ENCODE data around the gene SRPX.

The SRPX gene

GRCh38 chrX:38216642-38217041, 4.0 kb downstream of the SRPX start:
- Histone ChIP-seq H2BK120ac (ENCODE audit: low read depth, low read length) (no peak overlapping the region), H3K36me3 (ENCODE audit: control insufficient read depth in 1 of 2, insufficient read depth in 2 of 2, low read depth in 1 of 2, low read length in 2 of 2) (no peaks in the 10 kb centered on the region), H2BK5ac (ENCODE audit: low read depth, low read length, poor library complexity, severe bottlenecking) (no peak overlapping the region), H3K14ac (ENCODE audit: low read length in 2 of 2) (no peak overlapping the region), H3K79me1 (replicated peaks; ENCODE audit: low read length, poor library complexity, severe bottlenecking) (peaks cover 6% of the 10 kb centered on the region), H3K18ac (ENCODE audit: low read depth in 1 of 2, low read length in 2 of 2) (peak overlapping the region in 1 of 2 experiments; percentile 24), H3K4me3 (ENCODE audit: insufficient read depth in 1 of 2, low read depth in 1 of 2, low read length in 2 of 2) (peak overlapping the region in 1 of 2 experiments; percentile 82), H3K23ac (ENCODE audit: low read length in 2 of 2) (no peak overlapping the region), H2BK12ac (ENCODE audit: low read length in 2 of 2) (no peak overlapping the region), H3K27ac (ENCODE audit: low read length, poor library complexity, severe bottlenecking) (no peak overlapping the region), H3K4ac (ENCODE audit: low read depth in 1 of 2, low read length in 2 of 2) (no peak overlapping the region), H3K4me1 (ENCODE audit: control insufficient read depth, insufficient read depth, low read depth, low read length) (peaks cover 2% of the 10 kb centered on the region), H3K9ac (ENCODE audit: low read length) (no peak overlapping the region), H3K9me3 (ENCODE audit: control insufficient read depth, low read length) (no peaks in the 10 kb centered on the region), H3K4me2 (ENCODE audit: low read length, poor library complexity, severe bottlenecking) (no peak overlapping the region), H4K8ac (ENCODE audit: low read length) (no peak overlapping the region), H2AFZ (ENCODE audit: low read depth, low read length) (no peak overlapping the region), H3K27me3 (ENCODE audit: control insufficient read depth in 1 of 2, insufficient read depth in 1 of 2, low read length in 2 of 2) (peaks cover 0 to 7% of the 10 kb centered on the region in 2 experiments), H2BK15ac (ENCODE audit: low read depth, poor library complexity, severe bottlenecking) (no peak overlapping the region), H2AK5ac (ENCODE audit: low read length, severe bottlenecking) (no peak overlapping the region), H4K91ac (ENCODE audit: low read length) (no peak overlapping the region)
- DNase-seq, result no peak
- 73% methylated on average over 4 of the region's 5 CpGs for WGBS

- H3K27me3 ChIP-seq (ENCODE audit: control insufficient read depth in 1 of 2, insufficient read depth in 1 of 2, low read length in 2 of 2), result peaks cover 0 to 7% of the 10 kb centered on the region in 2 experiments
- H4K8ac ChIP-seq (ENCODE audit: low read length), result no peak overlapping the region
- no peak overlapping the region for H3K27ac ChIP-seq (ENCODE audit: low read length, poor library complexity, severe bottlenecking)
- peak; percentile 38 for DNase-seq
- H3K4me2 ChIP-seq (ENCODE audit: low read length, poor library complexity, severe bottlenecking), result no peak overlapping the region
- no peak overlapping the region for H4K91ac ChIP-seq (ENCODE audit: low read length)
- no peak overlapping the region for H2BK120ac ChIP-seq (ENCODE audit: low read depth, low read length)
- no peak overlapping the region for H2BK12ac ChIP-seq (ENCODE audit: low read length in 2 of 2)
- no peak overlapping the region for H2BK15ac ChIP-seq (ENCODE audit: low read depth, poor library complexity, severe bottlenecking)
- H3K4ac ChIP-seq (ENCODE audit: low read depth in 1 of 2, low read length in 2 of 2), result no peak overlapping the region
- H3K4me1 ChIP-seq (ENCODE audit: control insufficient read depth, insufficient read depth, low read depth, low read length), result no peaks in the 10 kb centered on the region
- peaks cover 0 to 7% of the 10 kb centered on the region in 2 experiments for H3K36me3 ChIP-seq (ENCODE audit: control insufficient read depth in 1 of 2, insufficient read depth in 2 of 2, low read depth in 1 of 2, low read length in 2 of 2)
- H2BK5ac ChIP-seq (ENCODE audit: low read depth, low read length, poor library complexity, severe bottlenecking), result no peak overlapping the region
- WGBS, result 66% methylated on average over 11 of the region's 11 CpGs
- H3K4me3 ChIP-seq (ENCODE audit: insufficient read depth in 1 of 2, low read depth in 1 of 2, low read length in 2 of 2), result peak overlapping the region in 1 of 2 experiments; percentile 39
- no peaks in the 10 kb centered on the region for H3K9me3 ChIP-seq (ENCODE audit: control insufficient read depth, low read length)
- H3K14ac ChIP-seq (ENCODE audit: low read length in 2 of 2), result no peak overlapping the region
- no peak overlapping the region for H2AFZ ChIP-seq (ENCODE audit: low read depth, low read length)
- H3K23ac ChIP-seq (ENCODE audit: low read length in 2 of 2), result no peak overlapping the region
- peak overlapping the region; percentile 44 for H3K9ac ChIP-seq (ENCODE audit: low read length)
- H3K79me1 ChIP-seq (replicated peaks; ENCODE audit: low read length, poor library complexity, severe bottlenecking), result peaks cover 8% of the 10 kb centered on the region
- no peak overlapping the region for H2AK5ac ChIP-seq (ENCODE audit: low read length, severe bottlenecking)
- no peak overlapping the region for H3K18ac ChIP-seq (ENCODE audit: low read depth in 1 of 2, low read length in 2 of 2)
These were observed 5.8 kb downstream of the SRPX start for GRCh38 chrX:38214551-38215531.

DNA sequence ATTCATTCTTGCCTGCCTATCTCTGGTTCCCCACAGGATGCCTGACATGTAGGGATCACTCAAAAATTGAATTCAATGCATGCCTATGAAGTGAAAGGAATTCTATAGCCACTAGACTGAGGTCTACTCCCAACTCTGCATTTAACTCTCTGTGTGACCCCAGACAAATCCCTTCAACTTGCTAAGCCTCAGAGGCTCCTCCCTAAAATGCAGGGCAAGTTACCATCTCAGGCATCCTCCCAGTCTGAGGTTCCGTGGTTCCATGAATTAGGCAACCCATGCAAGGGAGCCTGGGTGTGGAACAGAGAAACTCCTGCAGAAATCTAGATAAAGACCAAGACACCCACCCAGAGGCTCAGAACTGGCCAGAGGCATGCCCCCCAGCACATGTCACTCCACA, 6.6 kb downstream of the SRPX start:
- Histone ChIP-seq H3K18ac (ENCODE audit: low read depth in 1 of 2, low read length in 2 of 2) (no peak overlapping the region), H3K27ac (ENCODE audit: low read length, poor library complexity, severe bottlenecking) (no peak overlapping the region), H3K14ac (ENCODE audit: low read length in 2 of 2) (no peak overlapping the region), H3K9me3 (ENCODE audit: control insufficient read depth, low read length) (no peaks in the 10 kb centered on the region), H2BK15ac (ENCODE audit: low read depth, poor library complexity, severe bottlenecking) (no peak overlapping the region), H4K8ac (ENCODE audit: low read length) (no peak overlapping the region), H2BK120ac (ENCODE audit: low read depth, low read length) (no peak overlapping the region), H3K4me1 (ENCODE audit: control insufficient read depth, insufficient read depth, low read depth, low read length) (no peaks in the 10 kb centered on the region), H2AK5ac (ENCODE audit: low read length, severe bottlenecking) (no peak overlapping the region), H3K4me3 (ENCODE audit: insufficient read depth in 1 of 2, low read depth in 1 of 2, low read length in 2 of 2) (peak overlapping the region in 1 of 2 experiments; percentile 37), H3K36me3 (ENCODE audit: control insufficient read depth in 1 of 2, insufficient read depth in 2 of 2, low read depth in 1 of 2, low read length in 2 of 2) (peaks cover 0 to 12% of the 10 kb centered on the region in 2 experiments), H3K4ac (ENCODE audit: low read depth in 1 of 2, low read length in 2 of 2) (no peak overlapping the region), H3K79me1 (replicated peaks; ENCODE audit: low read length, poor library complexity, severe bottlenecking) (peaks cover 11% of the 10 kb centered on the region), H2BK12ac (ENCODE audit: low read length in 2 of 2) (no peak overlapping the region), H4K91ac (ENCODE audit: low read length) (no peak overlapping the region), H3K27me3 (ENCODE audit: control insufficient read depth in 1 of 2, insufficient read depth in 1 of 2, low read length in 2 of 2) (peaks cover 0 to 14% of the 10 kb centered on the region in 2 experiments), H2AFZ (ENCODE audit: low read depth, low read length) (no peak overlapping the region), H2BK5ac (ENCODE audit: low read depth, low read length, poor library complexity, severe bottlenecking) (no peak overlapping the region), H3K4me2 (ENCODE audit: low read length, poor library complexity, severe bottlenecking) (no peak overlapping the region), H3K9ac (ENCODE audit: low read length) (peak overlapping the region; percentile 44), H3K23ac (ENCODE audit: low read length in 2 of 2) (no peak overlapping the region)
- DNase-seq, result no peak
- 100% methylated on average over 1 of the region's 1 CpG for WGBS

- Histone ChIP-seq H3K23ac (ENCODE audit: low read length in 2 of 2) (no peak overlapping the region), H4K8ac (ENCODE audit: low read length) (no peak overlapping the region), H3K4me3 (ENCODE audit: insufficient read depth in 1 of 2, low read depth in 1 of 2, low read length in 2 of 2) (peak overlapping the region in 1 of 2 experiments; percentile 16), H3K9me3 (ENCODE audit: control insufficient read depth, low read length) (no peaks in the 10 kb centered on the region), H3K79me1 (replicated peaks; ENCODE audit: low read length, poor library complexity, severe bottlenecking) (peaks cover 9% of the 10 kb centered on the region), H3K27me3 (ENCODE audit: control insufficient read depth in 1 of 2, insufficient read depth in 1 of 2, low read length in 2 of 2) (peaks cover 0 to 10% of the 10 kb centered on the region in 2 experiments), H3K18ac (ENCODE audit: low read depth in 1 of 2, low read length in 2 of 2) (no peak overlapping the region), H2BK120ac (ENCODE audit: low read depth, low read length) (no peak overlapping the region), H2BK5ac (ENCODE audit: low read depth, low read length, poor library complexity, severe bottlenecking) (no peak overlapping the region), H3K14ac (ENCODE audit: low read length in 2 of 2) (no peak overlapping the region), H3K4ac (ENCODE audit: low read depth in 1 of 2, low read length in 2 of 2) (no peak overlapping the region), H2AK5ac (ENCODE audit: low read length, severe bottlenecking) (no peak overlapping the region), H3K27ac (ENCODE audit: low read length, poor library complexity, severe bottlenecking) (no peak overlapping the region), H3K9ac (ENCODE audit: low read length) (peak overlapping the region; percentile 30), H3K4me2 (ENCODE audit: low read length, poor library complexity, severe bottlenecking) (no peak overlapping the region), H3K36me3 (ENCODE audit: control insufficient read depth in 1 of 2, insufficient read depth in 2 of 2, low read depth in 1 of 2, low read length in 2 of 2) (peaks cover 0 to 12% of the 10 kb centered on the region in 2 experiments), H4K91ac (ENCODE audit: low read length) (no peak overlapping the region), H2BK15ac (ENCODE audit: low read depth, poor library complexity, severe bottlenecking) (no peak overlapping the region), H2BK12ac (ENCODE audit: low read length in 2 of 2) (no peak overlapping the region), H2AFZ (ENCODE audit: low read depth, low read length) (no peak overlapping the region), H3K4me1 (ENCODE audit: control insufficient read depth, insufficient read depth, low read depth, low read length) (no peaks in the 10 kb centered on the region)
- WGBS, result 53% methylated on average over 3 of the region's 4 CpGs
- DNase-seq, result no peak
These were observed 8.6 kb downstream of the SRPX start for GRCh38 chrX:38211891-38212635.

All from mesenchymal stem cell (in vitro differentiated cells and primary cell).